ENCODE measurements around the gene ADCY7.

- TF ChIP-seq CTCF (IDR thresholded peaks at IDR 0.05 in 2 of 3, conservative IDR thresholded peaks at IDR 0.05 in 1 of 3; ENCODE audit: borderline replicate concordance in 1 of 3, insufficient read depth in 1 of 3, low read depth in 2 of 3, low read length in 2 of 3) = no peak
- TF ChIP-seq REST (IDR thresholded peaks at IDR 0.05; ENCODE audit: low read depth) = no peak
- TF ChIP-seq POLR2AphosphoS5 (IDR thresholded peaks at IDR 0.05; ENCODE audit: low read depth, low read length) = no peak
These were observed 42.0 kb downstream of the ADCY7 start for GRCh38 chr16:50308237-50308965.
